C1 segment of cervical spinal cord (tissue), 14 donors: ENCODE measurements around the gene KCTD11.

Source experiments
- DNase-seq, 14 donors: peaks; one replicate each; lab custom pipeline; 2025; lab: John Stamatoyannopoulos, UW

KCTD11 gene

DNA sequence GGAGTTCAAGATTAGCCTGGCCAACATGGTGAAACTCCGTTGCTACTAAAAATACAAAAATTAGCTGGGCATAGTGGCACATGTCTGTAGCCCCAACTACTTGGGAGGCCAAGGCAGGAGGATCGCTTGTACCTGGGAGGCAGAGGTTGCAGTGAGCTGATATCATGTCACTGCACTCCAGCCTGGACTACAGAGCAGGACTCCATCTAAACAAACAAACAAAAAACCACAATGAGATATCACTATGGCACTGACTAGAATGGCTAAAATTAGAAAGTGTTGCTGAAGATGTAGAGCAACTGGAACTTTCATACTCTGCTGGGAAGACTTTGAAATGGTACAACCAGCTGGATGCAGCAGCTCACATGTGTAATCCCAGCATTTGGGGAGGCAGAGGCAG is 22.4 kb downstream of the KCTD11 start:
- no peak for DNase-seq

DNA sequence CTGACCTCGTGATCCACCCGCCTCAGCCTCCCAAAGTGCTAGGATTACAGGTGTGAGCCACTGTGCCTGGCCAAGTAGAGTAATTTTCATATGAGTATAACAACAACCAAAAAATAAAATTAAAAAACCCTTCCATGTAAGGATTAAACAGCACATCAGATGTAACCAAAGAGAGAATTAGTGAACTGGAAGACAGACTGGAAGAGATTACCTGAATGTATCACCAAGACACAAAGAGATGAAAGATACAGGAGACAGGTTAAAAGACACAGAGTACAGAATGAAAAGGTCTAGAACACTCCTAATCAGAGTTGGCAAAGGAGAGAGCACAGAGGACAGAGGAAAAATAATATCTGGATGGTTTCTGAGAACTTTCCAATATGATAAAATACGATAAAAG is 27.2 kb downstream of the KCTD11 start:
- no peak for DNase-seq

DNA sequence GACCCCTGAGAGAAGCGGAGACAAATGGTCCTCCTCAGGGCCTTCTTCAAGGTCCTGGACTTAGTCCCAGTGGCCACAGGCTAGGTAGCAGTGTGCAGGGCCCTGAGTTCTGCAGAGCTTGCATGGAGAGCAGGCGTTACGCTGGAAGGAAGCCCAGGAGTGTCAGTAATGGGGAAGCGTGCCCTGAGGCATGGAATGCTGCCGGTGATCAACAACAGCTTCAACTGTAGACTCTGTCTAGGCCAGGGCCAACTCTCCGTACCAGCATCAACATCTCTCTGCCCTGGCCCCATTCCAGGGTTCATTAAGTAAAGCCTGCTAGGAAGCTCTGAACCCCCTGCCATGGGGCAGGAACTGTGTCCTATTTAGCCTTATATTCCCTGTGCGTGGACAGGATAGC is 28.4 kb downstream of the KCTD11 start:
- peak in 1 of 14 donors; percentile 33 for DNase-seq

DNA sequence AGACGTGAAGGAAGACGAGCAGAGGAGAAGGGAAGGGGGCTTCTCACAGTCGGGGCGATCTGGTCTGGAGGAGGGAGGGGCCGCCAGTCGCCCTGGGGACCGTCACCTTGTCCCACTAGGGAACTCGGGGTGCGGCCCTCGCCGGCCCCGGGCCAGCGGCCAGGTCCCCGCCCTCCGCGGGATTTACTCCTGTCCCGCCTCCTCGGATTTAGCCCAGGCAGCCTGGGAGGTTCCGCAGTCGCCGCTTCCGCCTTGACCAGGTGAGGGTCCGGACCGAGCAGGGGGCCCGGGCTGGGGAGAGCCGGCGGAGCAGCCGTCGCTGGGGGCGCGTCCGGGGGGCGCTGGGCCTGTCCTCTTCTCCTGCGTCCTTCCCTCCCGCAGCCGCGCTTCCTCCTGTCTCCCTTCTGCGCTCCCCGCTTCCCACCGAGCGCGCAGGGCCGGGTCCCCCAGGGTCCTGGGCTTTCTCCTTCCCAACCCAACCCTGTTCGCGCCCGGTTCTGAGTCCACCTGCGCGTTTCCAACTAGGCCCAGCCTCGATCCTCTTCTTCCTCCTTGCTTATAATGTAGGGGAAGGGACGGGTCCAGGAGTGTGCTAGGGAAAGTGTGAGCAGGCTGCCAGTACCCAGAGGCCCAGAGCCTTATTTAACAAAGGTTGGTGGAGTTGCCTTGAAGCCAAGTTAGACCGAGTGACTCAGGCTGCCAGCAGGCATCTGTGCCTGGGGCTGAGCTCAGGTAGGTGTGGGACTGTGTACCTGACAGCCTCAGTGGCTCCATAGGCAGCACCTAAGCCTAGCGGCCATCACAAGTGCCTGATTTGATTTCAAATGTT is 29.1 kb downstream of the KCTD11 start, which contains the start of gene TNK1:
TNK1 (plus strand) TSS at position 235 of the 829 bp plus-strand sequence. CDS start 1,838 bp downstream, outside the sequence.
- DNase-seq = peak in 1 of 14 donors; percentile 62

DNA sequence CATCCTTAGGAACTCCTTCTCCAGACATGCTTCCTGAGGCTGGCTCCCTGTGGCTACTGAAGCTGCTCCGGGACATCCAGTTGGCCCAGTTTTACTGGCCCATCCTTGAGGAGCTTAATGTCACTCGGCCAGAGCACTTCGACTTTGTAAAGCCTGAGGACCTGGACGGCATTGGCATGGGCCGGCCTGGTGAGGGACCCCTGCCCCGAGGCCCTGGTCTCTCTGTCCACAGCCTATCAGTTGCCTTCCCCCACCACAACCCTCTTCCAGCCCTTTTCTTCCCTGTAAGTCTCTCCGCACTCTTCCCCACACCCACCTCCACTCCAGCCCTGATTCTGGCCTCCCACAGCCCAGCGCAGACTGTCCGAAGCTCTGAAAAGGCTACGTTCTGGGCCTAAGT is 30.9 kb downstream of the KCTD11 start:
- no peak for DNase-seq

DNA sequence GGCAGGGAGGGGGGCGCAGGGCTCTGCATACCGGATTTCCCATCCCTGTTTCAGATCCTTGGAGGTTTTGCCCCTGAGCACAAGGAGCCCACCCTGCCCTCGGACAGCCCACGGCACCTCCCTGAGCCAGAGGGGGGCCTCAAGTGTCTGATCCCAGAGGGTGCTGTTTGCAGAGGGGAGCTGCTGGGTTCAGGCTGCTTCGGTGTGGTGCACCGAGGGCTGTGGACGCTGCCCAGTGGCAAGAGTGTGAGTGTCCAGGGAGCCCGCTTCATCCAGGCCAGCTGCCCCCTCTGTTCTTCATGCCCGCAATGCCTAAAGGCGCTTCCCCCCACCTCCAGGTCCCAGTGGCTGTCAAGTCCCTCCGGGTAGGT is 31.4 kb downstream of the KCTD11 start:
- DNase-seq = no peak

DNA sequence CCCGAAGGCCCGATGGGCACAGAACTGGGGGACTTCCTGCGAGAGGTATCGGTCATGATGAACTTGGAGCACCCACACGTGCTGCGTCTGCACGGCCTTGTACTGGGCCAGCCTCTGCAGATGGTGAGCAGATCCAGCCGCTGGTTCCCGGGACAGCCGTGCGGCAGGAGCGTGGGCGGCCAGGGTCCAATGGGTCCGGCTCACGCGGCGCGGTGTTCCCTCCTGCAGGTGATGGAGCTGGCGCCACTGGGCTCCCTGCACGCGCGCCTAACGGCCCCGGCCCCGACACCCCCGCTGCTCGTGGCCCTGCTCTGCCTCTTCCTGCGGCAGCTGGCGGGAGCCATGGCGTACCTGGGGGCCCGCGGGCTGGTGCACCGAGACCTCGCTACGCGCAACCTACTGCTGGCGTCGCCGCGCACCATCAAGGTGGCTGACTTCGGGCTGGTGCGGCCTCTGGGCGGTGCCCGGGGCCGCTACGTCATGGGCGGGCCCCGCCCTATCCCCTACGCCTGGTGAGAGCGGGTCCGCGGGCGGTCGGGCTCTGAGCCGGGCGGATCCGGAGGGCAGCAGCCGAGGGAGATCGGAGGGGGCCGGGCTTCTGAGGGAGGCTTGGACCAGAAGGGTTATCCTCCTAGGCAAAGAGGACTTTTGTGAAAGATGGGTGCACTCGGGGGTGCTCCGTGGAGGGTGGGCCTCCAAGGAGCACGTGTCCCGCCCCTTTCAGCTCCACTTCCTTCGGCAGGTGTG is 32.0 kb downstream of the KCTD11 start:
- peak in 1 of 14 donors; percentile 62 for DNase-seq

DNA sequence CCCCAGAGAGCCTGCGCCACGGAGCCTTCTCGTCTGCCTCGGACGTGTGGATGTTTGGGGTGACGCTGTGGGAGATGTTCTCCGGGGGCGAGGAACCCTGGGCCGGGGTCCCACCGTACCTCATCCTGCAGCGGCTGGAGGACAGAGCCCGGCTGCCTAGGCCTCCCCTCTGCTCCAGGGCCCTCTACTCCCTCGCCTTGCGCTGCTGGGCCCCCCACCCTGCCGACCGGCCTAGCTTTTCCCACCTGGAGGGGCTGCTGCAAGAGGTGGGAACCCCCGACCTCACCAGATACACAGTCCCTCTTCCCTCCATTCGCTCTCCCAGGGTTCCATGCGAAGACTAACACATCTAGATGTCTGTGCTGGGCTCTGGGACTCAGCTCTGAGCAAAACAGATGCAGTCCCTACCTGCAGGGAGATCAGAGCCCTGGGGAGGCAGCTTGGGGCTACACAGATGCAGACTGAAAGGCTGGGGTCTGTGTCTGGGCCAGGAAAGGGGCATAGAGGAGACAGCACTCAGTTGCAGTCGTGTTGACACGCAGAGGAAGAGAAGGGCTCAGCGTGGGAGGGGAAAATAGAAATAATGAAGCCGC is 32.6 kb downstream of the KCTD11 start:
- DNase-seq = no peak

DNA sequence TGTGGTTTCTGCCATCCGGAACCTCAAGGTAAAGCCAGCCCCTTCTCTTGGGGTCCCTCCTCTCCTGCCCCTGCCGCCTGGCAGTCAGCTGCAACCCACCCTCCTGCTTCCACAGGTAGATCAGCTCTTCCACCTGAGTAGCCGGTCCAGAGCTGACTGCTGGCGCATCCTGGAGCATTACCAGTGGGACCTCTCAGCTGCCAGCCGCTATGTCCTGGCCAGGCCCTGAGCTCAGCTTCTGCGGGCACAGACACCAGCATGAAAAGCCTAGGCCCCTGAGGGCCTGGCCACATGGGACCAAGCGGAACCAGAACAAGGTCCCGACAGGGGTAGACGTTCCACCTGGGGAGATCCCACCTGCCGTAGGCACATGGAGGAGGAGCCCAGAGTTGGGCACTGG is 36.9 kb downstream of the KCTD11 start:
- no peak for DNase-seq

DNA sequence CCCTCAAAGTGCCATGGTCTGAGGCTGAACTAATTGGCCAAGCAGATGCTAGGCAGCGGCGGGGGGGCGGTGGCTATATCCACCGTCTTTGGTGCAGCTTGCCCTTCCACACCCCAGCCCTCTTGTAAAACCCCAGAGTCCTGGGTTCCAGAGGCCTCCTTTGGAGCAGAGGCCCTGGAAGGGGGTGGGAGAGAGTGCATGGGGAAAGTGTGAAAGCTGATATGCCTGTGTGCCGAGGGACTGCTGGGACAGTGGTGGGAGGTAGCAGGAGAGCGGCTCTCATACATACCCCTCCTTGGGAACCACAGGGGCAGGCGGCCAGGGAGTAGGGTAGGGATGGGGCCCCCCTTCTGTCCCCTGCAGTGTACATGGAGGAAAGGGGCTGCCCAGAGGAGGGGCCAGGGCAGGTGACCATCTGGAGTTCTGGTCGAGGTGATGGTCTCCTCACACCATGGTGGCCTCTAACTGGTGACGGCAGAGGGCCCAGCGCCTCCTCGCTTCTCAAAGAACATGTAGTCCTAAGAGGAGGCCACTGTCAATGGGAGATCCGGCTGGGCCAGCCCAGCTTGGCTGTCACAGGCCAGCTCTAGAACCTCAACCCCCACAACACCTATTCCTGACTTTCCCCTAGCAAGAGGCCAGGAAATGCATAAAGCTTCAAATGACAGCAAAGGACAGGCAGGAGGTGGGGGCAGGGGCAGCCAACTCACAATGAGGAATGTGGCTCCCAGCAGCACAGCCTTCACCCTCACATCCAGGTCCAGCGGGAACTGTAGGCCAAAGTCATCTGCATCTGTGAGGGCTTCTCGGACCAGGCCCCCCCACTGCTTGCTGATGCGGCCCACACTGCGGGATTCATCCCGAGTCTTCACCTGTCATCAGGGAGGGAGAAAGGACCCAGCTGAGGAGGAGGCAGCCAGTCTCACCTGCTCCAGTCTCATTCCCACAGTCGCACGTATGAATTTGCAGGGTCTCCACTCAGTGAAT is 38.3 kb downstream of the KCTD11 start:
- no peak for DNase-seq

DNA sequence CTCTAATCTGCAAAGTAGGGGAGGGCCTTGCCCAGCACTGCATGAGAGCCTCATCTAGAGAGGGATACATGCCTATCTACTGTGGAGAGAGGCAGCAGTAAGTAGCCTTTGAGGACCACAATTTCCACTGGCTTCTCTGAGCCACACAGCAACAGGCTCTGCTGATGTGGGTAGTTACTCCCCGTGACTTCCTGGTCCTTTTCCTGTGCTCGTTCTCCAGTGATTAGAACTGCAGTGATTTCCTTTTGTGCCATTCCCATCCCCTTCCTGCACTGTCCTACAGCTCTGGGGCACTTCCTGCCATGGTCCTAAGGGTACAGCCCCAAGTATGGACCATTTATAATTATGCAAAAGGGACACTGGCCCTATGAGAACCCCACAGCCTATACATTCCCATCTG is 39.3 kb downstream of the KCTD11 start:
- DNase-seq = no peak

DNA sequence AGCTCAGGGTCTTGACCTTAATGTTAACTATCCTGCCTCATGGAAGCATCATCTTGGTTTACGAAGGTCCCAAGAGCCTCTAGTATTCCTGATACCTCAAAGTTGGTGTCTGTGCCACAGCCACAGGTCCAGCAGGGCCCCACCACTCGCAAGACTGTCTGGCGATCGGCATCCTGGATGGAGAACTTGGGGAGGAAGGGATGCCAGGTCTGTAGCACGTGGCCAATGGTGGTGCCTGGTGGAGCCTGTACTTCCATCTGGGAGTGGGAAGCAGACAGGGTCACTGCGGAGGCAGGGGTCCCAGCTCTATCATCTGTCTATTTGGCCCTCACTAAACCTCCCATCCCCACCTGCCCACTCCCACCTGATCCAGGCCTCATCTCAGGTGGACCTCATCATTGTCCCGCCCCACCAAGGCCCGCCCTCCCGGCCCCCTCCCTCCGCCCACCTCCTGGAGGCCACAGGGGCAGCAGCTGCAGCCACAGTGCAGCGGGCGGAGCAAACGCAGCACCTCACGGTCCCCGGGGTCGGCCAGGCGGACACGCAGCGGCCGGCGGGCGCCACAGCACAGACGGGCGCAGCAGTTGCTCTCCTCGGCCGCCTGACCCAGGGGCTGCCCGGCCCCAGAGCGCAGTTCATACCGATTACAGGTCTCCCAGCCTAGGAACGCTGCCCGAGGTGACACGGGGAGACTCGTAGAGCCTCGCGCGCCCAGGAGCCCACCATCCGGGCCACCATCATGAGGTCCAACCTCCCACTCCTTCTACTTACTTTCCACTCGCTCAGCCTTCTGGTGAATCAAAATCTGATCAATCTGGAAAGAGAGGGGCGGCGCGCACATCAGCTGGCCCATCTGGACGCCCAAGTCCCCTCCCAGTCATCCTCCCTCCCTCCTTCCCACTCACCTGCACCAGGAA is 41.0 kb downstream of the KCTD11 start:
- no peak for DNase-seq

DNA sequence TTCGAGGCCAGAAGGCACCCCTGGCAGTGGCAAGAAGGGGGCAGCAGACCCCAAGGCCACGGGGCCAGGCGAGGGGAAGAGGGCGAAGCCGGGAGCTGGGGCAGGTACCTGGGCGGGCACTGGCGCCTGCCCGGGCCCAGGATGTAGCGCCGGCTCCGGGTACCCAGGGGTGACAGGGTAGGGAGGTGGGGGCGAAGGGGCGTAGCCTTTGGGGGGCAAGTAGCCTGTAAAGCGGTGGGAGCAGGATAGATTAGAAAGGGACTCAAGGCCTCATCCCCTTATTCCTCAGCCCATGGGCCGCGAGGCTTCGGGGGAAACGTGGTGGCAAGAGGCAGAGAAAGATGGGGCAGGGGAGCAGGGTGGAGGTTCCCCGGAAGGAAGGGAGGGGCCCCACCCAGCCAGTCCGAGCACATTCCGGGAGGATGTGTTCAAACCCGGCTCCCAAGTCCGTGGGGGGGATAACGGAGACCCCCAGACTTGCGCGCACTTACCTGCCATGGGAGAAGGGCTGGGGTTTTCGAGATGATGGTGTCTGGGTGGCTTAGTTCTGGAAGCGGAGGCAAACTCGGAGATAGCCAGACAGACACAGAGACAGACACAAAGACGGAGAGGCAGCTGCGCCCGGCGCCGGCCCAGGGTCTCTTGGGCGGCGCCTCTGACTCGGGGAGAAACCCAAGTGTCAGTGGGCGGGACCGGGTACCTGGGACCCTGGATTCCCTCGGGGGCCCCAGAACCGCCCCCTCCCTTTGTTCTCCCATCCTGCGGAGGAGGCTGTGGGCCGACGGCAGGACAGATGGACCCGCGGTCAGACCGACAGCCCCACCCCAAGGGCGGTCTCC is 41.9 kb downstream of the KCTD11 start:
- no peak for DNase-seq

DNA sequence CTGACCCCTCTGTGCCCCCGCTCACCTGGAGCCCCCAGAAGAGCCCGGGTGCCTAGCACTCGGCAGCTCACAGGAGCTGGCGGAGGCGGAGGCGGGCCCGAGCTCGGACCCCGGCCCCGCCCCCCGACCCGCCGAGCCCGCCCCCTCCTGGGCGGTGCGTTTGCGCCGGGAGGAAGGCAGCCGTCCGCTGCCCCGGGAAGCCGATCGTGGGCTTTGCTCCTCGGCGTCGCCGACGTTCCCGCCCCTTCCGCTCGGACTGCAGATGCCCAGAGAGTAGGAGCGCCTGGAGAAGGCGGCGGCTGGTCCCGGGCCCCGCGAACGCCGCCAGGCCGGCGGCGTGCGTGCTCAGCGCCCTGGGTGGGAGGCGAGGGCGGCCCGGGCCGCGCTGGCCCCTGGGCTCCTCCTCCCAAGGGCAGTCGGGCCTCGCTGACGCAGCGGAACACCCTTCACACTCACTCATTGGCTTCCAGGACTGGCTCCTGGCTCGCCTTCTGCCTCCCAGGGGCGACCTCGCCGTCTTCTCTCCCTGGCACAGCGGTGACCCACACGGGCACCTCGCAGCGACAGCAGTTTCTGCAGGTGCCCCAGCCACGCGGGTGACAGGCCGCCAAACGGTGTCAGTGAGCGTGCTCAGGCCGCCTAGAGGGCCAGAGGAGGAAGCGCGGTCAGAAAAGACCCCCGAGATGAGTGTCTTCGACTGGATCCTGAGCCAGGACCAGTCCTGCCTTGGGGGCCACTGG is 42.7 kb downstream of the KCTD11 start, which contains the start of gene PLSCR3:
PLSCR3 (minus strand) TSS at position 74 of the 740 bp plus-strand sequence. CDS start 415 bp downstream, outside the sequence.
- DNase-seq = peak in 13 of 14 donors; percentile 62 to 93 (median 79)

DNA sequence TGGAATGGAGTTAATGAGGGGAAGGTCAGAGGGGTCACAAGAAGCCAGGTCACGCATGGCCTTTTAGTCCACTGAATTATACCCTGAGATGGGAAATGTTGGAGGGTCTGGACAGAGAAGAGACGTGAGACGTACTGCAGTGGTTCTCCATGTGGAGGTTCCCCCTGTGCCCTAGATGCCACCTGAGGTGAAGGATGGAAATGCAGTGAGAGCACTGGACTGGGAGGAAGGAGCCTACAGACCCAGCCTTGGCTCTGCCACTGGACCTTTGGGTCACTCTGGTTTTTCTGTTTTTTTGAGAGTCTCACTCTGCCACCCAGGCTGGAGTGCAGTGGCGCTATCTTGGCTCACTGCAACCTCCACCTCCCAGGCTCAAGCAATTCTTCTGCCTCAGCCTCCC is 44.2 kb downstream of the KCTD11 start:
- no peak for DNase-seq

DNA sequence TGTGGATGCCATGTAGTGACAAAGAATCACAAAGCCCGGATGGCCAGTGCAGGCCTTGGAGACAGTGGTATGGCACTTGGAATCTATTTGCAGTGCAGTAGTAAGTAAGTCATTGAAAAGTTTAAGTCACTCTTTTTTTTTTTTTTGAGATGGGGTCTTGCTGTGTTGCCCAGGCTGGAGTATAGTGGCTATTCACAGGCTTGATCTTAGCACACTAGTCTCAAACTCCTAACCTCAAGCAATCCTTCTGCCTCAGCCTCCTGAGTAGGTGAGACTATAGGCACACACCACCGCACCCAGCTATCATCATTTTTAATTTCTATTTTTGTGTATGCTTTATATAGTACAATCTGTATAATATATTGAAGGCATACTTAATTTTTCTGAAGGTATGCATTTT is 46.6 kb downstream of the KCTD11 start:
- DNase-seq = no peak

DNA sequence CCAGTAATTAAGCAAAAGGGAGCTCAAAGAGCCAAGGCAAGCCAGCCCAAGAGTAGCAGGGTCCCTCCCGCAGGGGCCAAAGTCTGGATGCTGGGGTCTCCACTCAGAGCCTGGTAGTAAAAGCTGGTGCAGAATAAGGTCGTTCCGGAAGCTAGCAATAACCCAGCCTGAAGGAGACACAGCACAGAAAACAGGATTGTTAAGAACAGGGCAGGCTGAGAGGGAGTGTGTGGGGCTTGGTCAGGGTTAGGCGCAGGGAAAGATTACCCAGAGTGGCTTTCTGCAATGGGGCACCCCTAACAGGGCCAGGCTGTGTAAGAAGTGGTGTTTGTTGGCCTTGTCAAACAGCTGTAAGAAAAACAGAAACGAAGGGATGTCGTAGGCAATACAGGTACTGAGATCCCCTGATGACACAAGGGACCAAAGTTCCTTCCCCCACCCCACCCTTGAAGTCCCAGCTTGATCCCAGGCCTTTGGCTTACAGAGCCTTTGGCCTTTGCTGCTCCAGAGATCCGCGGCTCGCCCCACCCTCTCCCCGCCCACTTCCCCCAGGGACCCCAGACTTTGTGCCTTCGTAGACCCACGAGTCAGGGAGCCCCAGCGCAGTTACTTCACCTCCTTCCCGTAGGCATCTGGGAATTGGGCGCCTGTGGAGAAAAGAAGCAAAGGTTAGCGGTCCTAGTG is 51.2 kb downstream of the KCTD11 start:
- DNase-seq = no peak

DNA sequence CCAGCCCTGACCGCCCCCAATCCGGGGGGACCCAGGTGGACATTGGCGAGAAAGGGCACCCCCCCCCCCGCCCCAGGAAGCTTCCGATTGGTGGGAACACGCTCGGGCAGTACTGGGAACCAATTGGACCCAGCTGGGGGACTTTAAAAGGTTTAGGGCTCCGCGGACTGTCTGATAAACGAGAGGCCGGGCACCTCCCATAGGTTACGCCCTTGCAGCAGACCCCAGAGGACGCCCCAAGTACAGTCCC is 51.7 kb downstream of the KCTD11 start:
- no peak for DNase-seq
